ENCODE measurements around the gene RSPH1.

The RSPH1 gene

GRCh38 chr21:42443876-42444744 lies 51.9 kb downstream of the RSPH1 start:
- Histone ChIP-seq H3K27me3 (ENCODE audit: insufficient read depth, low read length, poor library complexity, severe bottlenecking) (no peaks in the 10 kb centered on the region), H3K36me3 (ENCODE audit: insufficient read depth, low read length) (no peaks in the 10 kb centered on the region; the same call in 1 of the 2 replicates), H3K79me2 (ENCODE audit: insufficient read depth, low read length) (no peaks in the 10 kb centered on the region), H4K20me1 (ENCODE audit: insufficient read depth, low read length, poor library complexity, severe bottlenecking) (no peaks in the 10 kb centered on the region), H3K9me3 (ENCODE audit: insufficient read depth, low read depth, low read length) (no peaks in the 10 kb centered on the region), H2AFZ (ENCODE audit: low read length) (no peak overlapping the region), H3K9me2 (replicated peaks; ENCODE audit: low read depth, low read length) (no peaks in the 10 kb centered on the region), H3F3A (ENCODE audit: low read depth) (no peaks in the 10 kb centered on the region), H3K4me3 (ENCODE audit: low read length, poor library complexity, severe bottlenecking) (no peak overlapping the region), H3K9ac (ENCODE audit: low read depth, low read length, poor library complexity, severe bottlenecking) (no peak overlapping the region), H3K4me2 (ENCODE audit: low read depth, low read length, poor library complexity, severe bottlenecking) (no peak overlapping the region), H3K4me1 (ENCODE audit: insufficient read depth, low read length, poor library complexity, severe bottlenecking) (peaks cover 20% of the 10 kb centered on the region)
- TF ChIP-seq CTCF (conservative IDR thresholded peaks at IDR 0.05; ENCODE audit: low read length) (no peak), EZH2phosphoT487 (IDR thresholded peaks at IDR 0.05; ENCODE audit: borderline replicate concordance) (no peak)

- Histone ChIP-seq H3K9ac (ENCODE audit: low read depth, low read length, poor library complexity, severe bottlenecking) (no peak overlapping the region), H3K4me3 (ENCODE audit: low read length, poor library complexity, severe bottlenecking) (no peak overlapping the region), H3F3A (ENCODE audit: low read depth) (no peaks in the 10 kb centered on the region), H3K9me2 (replicated peaks; ENCODE audit: low read depth, low read length) (no peaks in the 10 kb centered on the region), H2AFZ (ENCODE audit: low read length) (no peak overlapping the region), H3K79me2 (ENCODE audit: insufficient read depth, low read length) (no peaks in the 10 kb centered on the region), H3K4me2 (ENCODE audit: low read depth, low read length, poor library complexity, severe bottlenecking) (no peak overlapping the region), H4K20me1 (ENCODE audit: insufficient read depth, low read length, poor library complexity, severe bottlenecking) (no peaks in the 10 kb centered on the region), H3K36me3 (ENCODE audit: insufficient read depth, low read length) (no peaks in the 10 kb centered on the region; the same call in 1 of the 2 replicates), H3K27me3 (ENCODE audit: insufficient read depth, low read length, poor library complexity, severe bottlenecking) (no peaks in the 10 kb centered on the region), H3K9me3 (ENCODE audit: insufficient read depth, low read depth, low read length) (no peaks in the 10 kb centered on the region), H3K4me1 (ENCODE audit: insufficient read depth, low read length, poor library complexity, severe bottlenecking) (peaks cover 12% of the 10 kb centered on the region)
- no peak for TF ChIP-seq CTCF (conservative IDR thresholded peaks at IDR 0.05; ENCODE audit: low read length)
- TF ChIP-seq EZH2phosphoT487 (IDR thresholded peaks at IDR 0.05; ENCODE audit: borderline replicate concordance) = no peak
Measured at GRCh38 chr21:42443181-42443785, 52.7 kb downstream of the RSPH1 start.

- H3K4me1 ChIP-seq (ENCODE audit: insufficient read depth, low read length, poor library complexity, severe bottlenecking) = peaks cover 10% of the 10 kb centered on the region
- no peak overlapping the region for H2AFZ ChIP-seq (ENCODE audit: low read length)
- H3K9me2 ChIP-seq (replicated peaks; ENCODE audit: low read depth, low read length) = no peaks in the 10 kb centered on the region
- H4K20me1 ChIP-seq (ENCODE audit: insufficient read depth, low read length, poor library complexity, severe bottlenecking) = no peaks in the 10 kb centered on the region
- no peak overlapping the region for H3K4me3 ChIP-seq (ENCODE audit: low read length, poor library complexity, severe bottlenecking)
- H3K9ac ChIP-seq (ENCODE audit: low read depth, low read length, poor library complexity, severe bottlenecking) = no peak overlapping the region
- no peaks in the 10 kb centered on the region for H3K79me2 ChIP-seq (ENCODE audit: insufficient read depth, low read length)
- no peaks in the 10 kb centered on the region for H3F3A ChIP-seq (ENCODE audit: low read depth)
- H3K27me3 ChIP-seq (ENCODE audit: insufficient read depth, low read length, poor library complexity, severe bottlenecking) = no peaks in the 10 kb centered on the region
- TF ChIP-seq EZH2phosphoT487 (IDR thresholded peaks at IDR 0.05; ENCODE audit: borderline replicate concordance) (no peak), CTCF (conservative IDR thresholded peaks at IDR 0.05; ENCODE audit: low read length) (no peak)
- no peaks in the 10 kb centered on the region for H3K9me3 ChIP-seq (ENCODE audit: insufficient read depth, low read depth, low read length)
- no peak overlapping the region for H3K4me2 ChIP-seq (ENCODE audit: low read depth, low read length, poor library complexity, severe bottlenecking)
- H3K36me3 ChIP-seq (ENCODE audit: insufficient read depth, low read length) = peaks cover 5% of the 10 kb centered on the region; the same call in 1 of the 2 replicates
Measured at GRCh38 chr21:42441963-42442362, 54.1 kb downstream of the RSPH1 start.
